Muscle of back (tissue), 11 donors: ENCODE results near the gene ANKLE2. TPM values are rescaled to one million over a fixed set of nuclear protein-coding genes. Genes with fewer than 3 reads are reported as not detected.
"Not testable (repeated sequence)": the region's sequence is repeated elsewhere in the genome, so short reads cannot be mapped to it uniquely, and the experiment has no call there.

Experiments used
- DNase-seq, 3 donors: peaks; one replicate each; pipeline versions ENCODE4 v3.0.0 to v3.0.0-alpha.2; 2013
- polyA plus RNA-seq, 10 donors: library from polyadenylated mRNA; unstranded; fragments of 120-200 nt; gene quantifications; one replicate each; pipeline ENCODE4 v1.2.1, GENCODE V29; 2013; ENCODE audit not compliant: insufficient read length in 10 of 10

ANKLE2 gene
- polyA plus RNA-seq, 10 donors = 31.9 to 58.8 (median 42.7) TPM

- not testable (repeated sequence) for DNase-seq
Observed at GRCh38 chr12:132692030-132692429, 69.6 kb downstream of the ANKLE2 start.

GRCh38 chr12:132690112-132690511 is 71.5 kb downstream of the ANKLE2 start:
- no peak for DNase-seq

GRCh38 chr12:132689227-132689626 is 72.4 kb downstream of the ANKLE2 start:
- no peak for DNase-seq

- DNase-seq = peak; percentile 96 to 98 (median 97)
Observed at GRCh38 chr12:132687211-132688164, 74.1 kb downstream of the ANKLE2 start, which contains the start of the genes POLE and PXMP2. TSS of gene POLE (minus strand) at chr12:132687342. CDS start at chr12:132687315, 27 bp downstream. TSS of gene PXMP2 (plus strand) at chr12:132687587. CDS start at chr12:132687671, 84 bp downstream.

- DNase-seq = peak in 2 of 3 donors; percentile 15 to 48
Observed at GRCh38 chr12:132686825-132687210, 74.8 kb downstream of the ANKLE2 start.

GRCh38 chr12:132685400-132685799 is 76.2 kb downstream of the ANKLE2 start:
- DNase-seq = no peak

- no peak for DNase-seq
Observed at GRCh38 chr12:132677492-132677891, 84.1 kb downstream of the ANKLE2 start.

- no peak for DNase-seq
Observed at GRCh38 chr12:132675757-132676432, 85.7 kb downstream of the ANKLE2 start.

Other genes starting within 250 kb of the ANKLE2 start
- gene LRCOL1, start 151.2 kb downstream of the ANKLE2 start, polyA plus RNA-seq = under 1 TPM in 6 of 10 donors, not detected in 4; 0.14 to 0.60 (median 0.20) TPM
- gene P2RX2, start 143.1 kb downstream of the ANKLE2 start, polyA plus RNA-seq = under 1 TPM in 2 of 10 donors, not detected in 8; 0.07 to 0.24 TPM
- gene POLE, start 74.5 kb downstream of the ANKLE2 start, polyA plus RNA-seq = 10 to 100 TPM; 21.1 to 45.3 (median 29.5) TPM
- gene PXMP2, start 74.2 kb downstream of the ANKLE2 start, polyA plus RNA-seq = 10 to 100 TPM; 15.7 to 27.4 (median 19.6) TPM
- gene PGAM5, start 51.0 kb downstream of the ANKLE2 start, polyA plus RNA-seq = 10 to 100 TPM; 16.4 to 21.8 (median 18.0) TPM
- gene GOLGA3, start 67.0 kb upstream of the ANKLE2 start, polyA plus RNA-seq = 10 to 100 TPM; 33.7 to 46.8 (median 43.1) TPM
- 10 to 100 TPM; 14.2 to 21.9 (median 17.8) TPM for gene CHFR, start 125.8 kb upstream of the ANKLE2 start, polyA plus RNA-seq
- 10 to 100 TPM in 8 of 10 donors, 1 to 10 TPM in 2; 8.9 to 18.7 (median 12.5) TPM for gene ZNF605, start 194.5 kb upstream of the ANKLE2 start, polyA plus RNA-seq
- 10 to 100 TPM in 3 of 10 donors, 1 to 10 TPM in 7; 6.8 to 11.3 (median 7.8) TPM for gene ZNF26, start 224.5 kb upstream of the ANKLE2 start, polyA plus RNA-seq